Measurements from ENCODE around the gene TMEM259. TPM values are rescaled to one million over a fixed set of nuclear protein-coding genes. Genes with fewer than 3 reads are reported as not detected.
A peak's percentile ranks its signal among the peaks of the same experiment; 100 is the strongest.

The TMEM259 gene
- total RNA-seq, 2 experiments from 2014 or later = 106 to 128 TPM

GRCh38 chr19:1008268-1009040, 12.5 kb downstream of the TMEM259 start:
- intact Hi-C loops (cut with DNase I, micrococcal nuclease) = no loop called here
- ChIA-PET CTCF (no interaction called here), POLR2A (no interaction called here)
- H3K4me1 Mint-ChIP-seq = no peaks in the 10 kb centered on the region
- ATAC-seq (no peak), DNase-seq (no peak)
- no peaks in the 10 kb centered on the region for H3K27me3 Mint-ChIP-seq
- no peak overlapping the region for H3K4me3 Mint-ChIP-seq
- no peak overlapping the region for H3K27ac Mint-ChIP-seq
- no peaks in the 10 kb centered on the region for H3K9me3 Mint-ChIP-seq (ENCODE audit: low read depth)
- H3K36me3 Mint-ChIP-seq (ENCODE audit: low read depth) = peaks cover 4% of the 10 kb centered on the region

DNA sequence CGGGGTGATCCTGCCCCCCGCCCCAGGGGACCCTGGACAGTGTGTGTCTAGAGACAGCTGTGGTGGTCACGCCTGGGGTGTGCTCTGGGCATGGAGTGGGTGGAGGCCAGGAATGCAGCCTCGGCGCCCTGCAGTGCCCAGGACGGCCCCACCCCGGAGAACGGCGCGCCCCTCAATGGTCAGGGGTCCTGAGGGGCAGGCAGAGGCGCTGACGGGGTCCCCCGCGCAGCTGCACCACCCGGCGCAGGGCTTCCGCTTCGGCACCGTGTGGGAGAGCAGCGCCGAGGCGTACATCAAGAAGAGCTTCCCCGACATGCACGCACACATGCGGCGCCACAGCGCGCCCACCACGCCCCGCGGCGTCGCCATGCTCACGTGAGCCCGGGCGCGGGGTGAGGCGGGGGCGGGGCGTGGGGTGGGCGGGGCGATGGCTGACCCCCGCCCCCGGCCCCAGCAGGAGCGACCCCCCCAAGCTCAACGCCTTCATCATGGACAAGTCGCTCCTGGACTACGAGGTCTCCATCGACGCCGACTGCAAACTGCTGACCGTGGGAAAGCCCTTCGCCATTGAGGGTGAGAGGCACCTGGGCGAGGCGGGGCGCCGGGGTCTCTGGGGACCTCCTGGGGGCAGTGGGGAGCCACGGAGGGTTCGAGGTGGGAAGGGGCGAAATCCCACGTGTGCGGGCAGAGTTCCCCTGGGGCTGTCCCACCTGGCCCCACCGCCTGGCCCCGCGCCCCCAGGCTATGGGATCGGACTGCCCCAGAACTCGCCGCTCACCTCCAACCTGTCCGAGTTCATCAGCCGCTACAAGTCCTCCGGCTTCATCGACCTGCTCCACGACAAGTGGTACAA, 13.3 kb downstream of the TMEM259 start:
- CTCF ChIA-PET = no interaction called here
- H3K9me3 Mint-ChIP-seq (ENCODE audit: low read depth) = no peaks in the 10 kb centered on the region
- H3K36me3 Mint-ChIP-seq (ENCODE audit: low read depth) = peaks cover 4% of the 10 kb centered on the region
- no peak overlapping the region for H3K4me3 Mint-ChIP-seq
- no peaks in the 10 kb centered on the region for H3K4me1 Mint-ChIP-seq
- POLR2A ChIA-PET = interaction anchor here (1.2 kb wide), 1 partner anchor 12 kb away, joined by 4 read pairs; no protein-coding TSS in a partner anchor
- ATAC-seq = no peak
- no peak overlapping the region for H3K27ac Mint-ChIP-seq
- intact Hi-C loops (cut with DNase I, micrococcal nuclease) = no loop called here
- DNase-seq = no peak
- H3K27me3 Mint-ChIP-seq = peaks cover 3% of the 10 kb centered on the region

DNA sequence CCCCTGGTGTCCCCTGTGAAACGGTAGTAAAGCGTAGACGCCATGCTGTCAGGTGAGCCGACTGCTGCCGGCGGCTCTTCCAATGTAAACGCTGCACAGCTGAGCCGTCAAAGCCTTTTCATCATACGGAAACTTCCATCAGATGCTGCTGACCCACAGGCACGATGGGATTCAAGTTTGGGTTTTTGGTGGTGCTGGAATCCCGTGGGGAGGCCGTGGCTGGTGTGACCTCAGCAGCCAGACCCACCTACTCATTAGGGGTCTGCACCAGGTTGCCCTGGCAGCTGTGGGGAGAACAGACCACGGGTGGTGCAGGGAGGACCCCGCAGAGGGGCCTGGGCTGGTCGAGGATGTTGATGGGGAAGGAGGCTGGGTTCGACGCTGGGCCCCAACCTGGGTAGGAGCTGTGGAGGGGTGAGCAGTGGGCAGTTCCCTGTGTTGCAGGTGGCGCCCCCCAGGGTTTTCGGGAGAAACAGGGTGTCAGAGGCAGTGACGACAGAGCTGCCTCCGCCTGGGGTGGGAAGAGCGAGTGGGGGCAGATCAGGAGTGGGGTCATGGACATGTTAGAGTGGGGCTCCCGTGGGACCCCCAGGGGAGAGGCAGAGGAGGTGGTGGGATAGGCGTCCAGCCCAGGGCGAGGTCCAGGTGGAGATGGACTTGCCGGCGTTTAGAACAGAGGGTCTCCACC, 14.1 kb downstream of the TMEM259 start:
- Mint-ChIP-seq H3K27me3 (peaks cover 5% of the 10 kb centered on the region), H3K36me3 (ENCODE audit: low read depth) (peaks cover 4% of the 10 kb centered on the region), H3K9me3 (ENCODE audit: low read depth) (no peaks in the 10 kb centered on the region), H3K4me1 (no peaks in the 10 kb centered on the region), H3K27ac (no peak overlapping the region), H3K4me3 (no peak overlapping the region)
- ATAC-seq = no peak
- no peak for DNase-seq
- POLR2A ChIA-PET = interaction anchor here (1.2 kb wide), 1 partner anchor 13 kb away, joined by 4 read pairs; no protein-coding TSS in a partner anchor
- CTCF ChIA-PET = interaction anchor here (0.8 kb wide), 2 partner anchors 8 to 10 kb away, joined by 3 to 7 read pairs; no protein-coding TSS in a partner anchor
- intact Hi-C loops (cut with DNase I, micrococcal nuclease) = no loop called here

GRCh38 chr19:1004803-1005664, 15.9 kb downstream of the TMEM259 start:
- CTCF ChIA-PET = no interaction called here

GRCh38 chr19:1004204-1004802, 16.6 kb downstream of the TMEM259 start:
- intact Hi-C loops (cut with DNase I, micrococcal nuclease) = no loop called here
- POLR2A ChIA-PET = no interaction called here

More at GRCh38 chr19:1004803-1005664, 15.9 kb downstream of the TMEM259 start:
- POLR2A ChIA-PET = no interaction called here
- intact Hi-C loops (cut with DNase I, micrococcal nuclease) = no loop called here
- Mint-ChIP-seq H3K4me1 (peaks cover 3% of the 10 kb centered on the region), H3K4me3 (no peak overlapping the region), H3K36me3 (ENCODE audit: low read depth) (peaks cover 4% of the 10 kb centered on the region), H3K27ac (no peak overlapping the region), H3K27me3 (peaks cover 5% of the 10 kb centered on the region), H3K9me3 (ENCODE audit: low read depth) (no peaks in the 10 kb centered on the region)
- DNase-seq (no peak), ATAC-seq (no peak)

DNA sequence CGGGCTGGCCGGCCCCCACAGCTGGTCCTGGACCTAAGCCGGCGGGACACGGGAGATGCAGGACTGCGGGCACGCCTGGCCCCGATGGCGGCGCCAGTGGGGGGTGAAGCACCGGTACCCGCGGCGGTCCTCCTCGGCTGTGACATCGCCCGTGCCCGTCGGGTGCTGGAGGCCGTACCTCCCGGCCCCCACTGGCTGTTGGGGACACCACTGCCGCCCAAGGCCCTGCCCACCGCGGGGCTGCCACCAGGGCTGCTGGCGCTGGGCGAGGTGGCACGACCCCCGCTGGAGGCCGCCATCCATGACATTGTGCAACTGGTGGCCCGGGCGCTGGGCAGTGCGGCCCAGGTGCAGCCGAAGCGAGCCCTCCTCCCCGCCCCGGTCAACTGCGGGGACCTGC, 17.6 kb downstream of the TMEM259 start:
- no peak for ATAC-seq

More at GRCh38 chr19:1004204-1004802, 16.6 kb downstream of the TMEM259 start:
- Mint-ChIP-seq H3K4me1 (peaks cover 3% of the 10 kb centered on the region), H3K27ac (no peak overlapping the region), H3K27me3 (peaks cover 8% of the 10 kb centered on the region), H3K9me3 (ENCODE audit: low read depth) (no peaks in the 10 kb centered on the region), H3K36me3 (ENCODE audit: low read depth) (peaks cover 2% of the 10 kb centered on the region), H3K4me3 (no peak overlapping the region)
- CTCF ChIA-PET = no interaction called here
- ATAC-seq = no peak
- DNase-seq = no peak

GRCh38 chr19:1002600-1002999, 18.3 kb downstream of the TMEM259 start:
- ATAC-seq (no peak), DNase-seq (no peak)
- peaks cover 3% of the 10 kb centered on the region for H3K4me1 Mint-ChIP-seq
- no peaks in the 10 kb centered on the region for H3K36me3 Mint-ChIP-seq (ENCODE audit: low read depth)
- no peak overlapping the region for H3K27ac Mint-ChIP-seq
- CTCF ChIA-PET = interaction anchor here (0.5 to 0.6 kb wide), 3 partner anchors 26 to 273 kb away, joined by 3 read pairs; no protein-coding TSS in a partner anchor
- POLR2A ChIA-PET = interaction anchor here (1.0 kb wide), 1 partner anchor 16 kb away, joined by 8 read pairs; no protein-coding TSS in a partner anchor
- intact Hi-C loops (cut with DNase I, micrococcal nuclease) = no loop called here
- no peak overlapping the region for H3K4me3 Mint-ChIP-seq
- H3K9me3 Mint-ChIP-seq (ENCODE audit: low read depth) = no peaks in the 10 kb centered on the region
- H3K27me3 Mint-ChIP-seq = peaks cover 19% of the 10 kb centered on the region

More for the DNA sequence above, 17.6 kb downstream of the TMEM259 start:
- ChIA-PET CTCF (interaction anchor here (0.6 kb wide), 1 partner anchor 46 kb away, joined by 3 read pairs; no protein-coding TSS in a partner anchor), POLR2A (interaction anchor here (1.0 kb wide), 1 partner anchor 15 kb away, joined by 8 read pairs; no protein-coding TSS in a partner anchor)
- peaks cover 3% of the 10 kb centered on the region for H3K4me1 Mint-ChIP-seq
- intact Hi-C loops (cut with DNase I, micrococcal nuclease) = no loop called here
- no peak for DNase-seq
- no peak overlapping the region for H3K27ac Mint-ChIP-seq
- H3K27me3 Mint-ChIP-seq = peaks cover 14% of the 10 kb centered on the region
- H3K4me3 Mint-ChIP-seq = no peak overlapping the region
- peaks cover under 1% of the 10 kb centered on the region for H3K36me3 Mint-ChIP-seq (ENCODE audit: low read depth)
- H3K9me3 Mint-ChIP-seq (ENCODE audit: low read depth) = no peaks in the 10 kb centered on the region

DNA sequence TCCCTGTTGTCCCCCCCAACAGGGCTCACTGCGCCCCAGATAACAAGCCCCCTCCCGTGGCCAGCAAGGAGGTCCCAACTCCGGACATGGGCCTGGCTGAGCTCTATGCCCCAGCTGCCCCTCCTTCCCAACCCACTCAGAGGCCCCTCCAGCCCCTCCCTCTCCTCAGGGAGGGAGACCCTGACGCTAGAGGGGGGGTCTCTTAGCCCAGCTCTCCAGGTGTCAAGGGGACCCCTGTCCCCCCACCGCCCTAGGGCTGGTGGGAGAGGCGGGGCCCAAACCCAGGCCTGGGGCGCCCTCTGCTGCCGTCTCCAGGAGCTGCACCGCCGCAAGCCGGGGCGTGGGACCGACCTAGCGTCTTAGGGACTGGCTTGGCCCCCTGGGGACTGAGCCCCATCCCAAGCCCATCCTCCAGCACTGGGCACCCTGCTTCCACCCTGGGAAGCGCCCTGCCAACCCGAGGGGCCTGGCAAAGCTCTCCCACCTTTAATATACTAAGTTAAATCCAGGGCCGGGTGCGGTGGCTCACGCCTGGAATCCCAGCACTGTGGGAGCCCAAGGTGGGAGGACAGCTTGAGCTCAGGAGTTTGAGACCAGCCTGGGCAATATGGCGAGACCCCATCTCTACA, 19.3 kb downstream of the TMEM259 start:
- POLR2A ChIA-PET = no interaction called here
- intact Hi-C loops (cut with DNase I, micrococcal nuclease) = loop anchor here (1.0 kb wide), 3 partner anchors 80 to 231 kb away; no protein-coding TSS in a partner anchor
- DNase-seq (peak; percentile 84), ATAC-seq (peak; percentile 77)
- Mint-ChIP-seq H3K27ac (no peak overlapping the region), H3K9me3 (ENCODE audit: low read depth) (no peaks in the 10 kb centered on the region), H3K4me1 (peaks cover 5% of the 10 kb centered on the region), H3K27me3 (peaks cover 19% of the 10 kb centered on the region), H3K4me3 (no peak overlapping the region), H3K36me3 (ENCODE audit: low read depth) (no peaks in the 10 kb centered on the region)
- CTCF ChIA-PET = interaction anchor here (1.0 to 1.1 kb wide), 2 partner anchors 25 to 129 kb away, joined by 3 read pairs; no protein-coding TSS in a partner anchor

GRCh38 chr19:1000591-1001537, 20.1 kb downstream of the TMEM259 start:
- ChIA-PET POLR2A (no interaction called here), CTCF (interaction anchor here (0.6 to 1.1 kb wide), 3 partner anchors 24 to 213 kb away, joined by 3 read pairs; no protein-coding TSS in a partner anchor)
- ATAC-seq (no peak), DNase-seq (no peak)
- peaks cover 19% of the 10 kb centered on the region for H3K27me3 Mint-ChIP-seq
- peaks cover 10% of the 10 kb centered on the region for H3K4me1 Mint-ChIP-seq
- no peaks in the 10 kb centered on the region for H3K36me3 Mint-ChIP-seq (ENCODE audit: low read depth)
- H3K9me3 Mint-ChIP-seq (ENCODE audit: low read depth) = no peaks in the 10 kb centered on the region
- H3K4me3 Mint-ChIP-seq = no peak overlapping the region
- intact Hi-C loops (cut with DNase I, micrococcal nuclease) = loop anchor here (1.0 kb wide), 4 partner anchors 80 to 239 kb away; no protein-coding TSS in a partner anchor
- H3K27ac Mint-ChIP-seq = no peak overlapping the region
